Heart left ventricle (tissue), 16 donors: ENCODE measurements around the gene APOE. TPM values are rescaled to one million over a fixed set of nuclear protein-coding genes. Genes with fewer than 3 reads are reported as not detected.

Source experiments
- ATAC-seq, 4 donors: fragments of 200-7000 bp; cut with Tn5 transposase; one replicate each; pipeline ENCODE4 v1.9.1; 2020 to 2022; ENCODE audit warnings: moderate library complexity in 4 of 4, mild to moderate bottlenecking in 3 of 4, moderate number of reproducible peaks in 1 of 4
- DNase-seq, 5 donors: peaks; one replicate each; pipeline ENCODE4 v3.0.0-alpha.2; 2020
- H3K27ac ChIP-seq, 12 donors: fragments of 200-600 bp; sonication (generic) in 4 of 12; one replicate each; pipeline versions ENCODE4 v1.5.0 to v1.8.0; 2016 to 2022; ENCODE audit warnings: mild to moderate bottlenecking in 2 of 12
- H3K27me3 ChIP-seq, 9 donors: fragments of 200-600 bp; sonication (generic) in 2 of 9; one replicate each; pipeline versions ENCODE4 v1.5.1 to v1.8.0; 2016 to 2022; ENCODE audit warnings: mild to moderate bottlenecking in 3 of 9
- H3K36me3 ChIP-seq, 9 donors: fragments of 200-600 bp; sonication (generic) in 2 of 9; one replicate each; pipeline versions ENCODE4 v1.5.0 to v1.8.0; 2018 to 2022; ENCODE audit warnings: mild to moderate bottlenecking in 2 of 9
- H3K4me1 ChIP-seq, 12 donors: fragments of 200-600 bp; sonication (generic) in 4 of 12; one replicate each; pipeline versions ENCODE4 v1.5.0 to v1.8.0; 2016 to 2022; ENCODE audit warnings: mild to moderate bottlenecking in 3 of 12
- H3K4me3 ChIP-seq, 12 donors: fragments of 200-600 bp; sonication (generic) in 4 of 12; one replicate each; pipeline versions ENCODE4 v1.5.0 to v1.8.0; 2017 to 2022; ENCODE audit warnings: mild to moderate bottlenecking in 9 of 12, moderate library complexity in 4 of 12
- H3K9me3 ChIP-seq, 12 donors: fragments of 200-600 bp; sonication (generic) in 4 of 12; one replicate each; pipeline versions ENCODE4 v1.5.0 to v1.8.0; 2016 to 2022; ENCODE audit warnings: mild to moderate bottlenecking in 1 of 12
- POLR2A ChIP-seq, 2 donors: fragments of 450-650 bp; IDR thresholded peaks; one replicate each; pipeline ENCODE4 v1.6.1; 2017; ENCODE audit warnings: antibody characterized with exemption in 2 of 2, mild to moderate bottlenecking in 2 of 2, moderate library complexity in 2 of 2
- WGBS, 4 donors: extraction: QIAGEN DNeasy Blood & Tissue Kit in 2 of 4; methylation state at CpG; one replicate each; pipeline versions ENCODE4 v1.1.5 to v1.1.7; 2013 to 2018; 5-methylcytosine and 5-hydroxymethylcytosine counted together
- intact Hi-C, 10 donors: fragments of 100-400 bp; cut with DNase I; formaldehyde crosslinking; loops; one replicate each; pipeline versions ENCODE4 v1.11.1 to v1.14.2; 2022
- polyA plus RNA-seq, 2 donors: library from polyadenylated mRNA; stranded (reverse); fragments of 200-250 nt; gene quantifications; one replicate each; pipeline ENCODE4 v1.2.3, GENCODE V29; 2013
- total RNA-seq, 9 donors: library from RNA; depleted of rRNA in 2 of 9; stranded (reverse); fragments of >200 nt in 2 of 9; fragmentation: NEBNext Ultra II Directional in 3 of 9; extraction: Animal tissue kit (Norgen Biotek cat#: 25700) in 3 of 9; gene quantifications; one replicate each; pipeline versions ENCODE4 v1.1.0 to v1.2.4, GENCODE V29; 2016 to 2023
- TF ChIP-seq, protein P1 (sequence below), 12 donors: fragments of 200-600 bp; sonication (generic) in 4 of 12; IDR thresholded peaks; one replicate each; pipeline versions ENCODE4 v1.5.0 to v1.8.0; 2018 to 2022; ENCODE audit warnings: antibody characterized with exemption in 12 of 12, mild to moderate bottlenecking in 5 of 12
- donor health status: ischemic (EF 13 %, LVEDD 7.1; RV severe dilation, severe dysfunction).
- donor health status: healthy with polysubstance abuse.
- donor health status: DM: no; HTN: yes; CAD: no.
- donor health status: DM: no; HTN: no; CAD: no.
- donor health status: ischemic (EF 25% LVEDD 6.9; RV normal size, moderate dysfunction).
- donor health status: ischemic (EF 25% LVEDD 5.7; RV mildly dilated, moderate dysfunction).
- donor health status: healthy.
- donor health status: DM: yes; HTN: yes; CAD: no.
- donor health status: ischemic (EF 35%, LVEDD 5.7; RV mildly dilated, moderate dysfunction).
- donor health status: nonischemic (EF 11% LVEDD 7.7; RV severe dilation, severe dysfunction).
- donor health status: DM: yes; HTN: yes; CAD: no.
- donor health status: PGD.
- donor health status: ischemic (EF 29% LVEDD 5.4; RV normal size, mild dysfunction).
- donor health status: nonischemic (EF 23%, LVEDD 6.1; RV moderate dilation, normal function).

The APOE gene
- total and polyA plus RNA-seq, 11 donors = 4.1 to 149 (median 33.2) TPM

DNA sequence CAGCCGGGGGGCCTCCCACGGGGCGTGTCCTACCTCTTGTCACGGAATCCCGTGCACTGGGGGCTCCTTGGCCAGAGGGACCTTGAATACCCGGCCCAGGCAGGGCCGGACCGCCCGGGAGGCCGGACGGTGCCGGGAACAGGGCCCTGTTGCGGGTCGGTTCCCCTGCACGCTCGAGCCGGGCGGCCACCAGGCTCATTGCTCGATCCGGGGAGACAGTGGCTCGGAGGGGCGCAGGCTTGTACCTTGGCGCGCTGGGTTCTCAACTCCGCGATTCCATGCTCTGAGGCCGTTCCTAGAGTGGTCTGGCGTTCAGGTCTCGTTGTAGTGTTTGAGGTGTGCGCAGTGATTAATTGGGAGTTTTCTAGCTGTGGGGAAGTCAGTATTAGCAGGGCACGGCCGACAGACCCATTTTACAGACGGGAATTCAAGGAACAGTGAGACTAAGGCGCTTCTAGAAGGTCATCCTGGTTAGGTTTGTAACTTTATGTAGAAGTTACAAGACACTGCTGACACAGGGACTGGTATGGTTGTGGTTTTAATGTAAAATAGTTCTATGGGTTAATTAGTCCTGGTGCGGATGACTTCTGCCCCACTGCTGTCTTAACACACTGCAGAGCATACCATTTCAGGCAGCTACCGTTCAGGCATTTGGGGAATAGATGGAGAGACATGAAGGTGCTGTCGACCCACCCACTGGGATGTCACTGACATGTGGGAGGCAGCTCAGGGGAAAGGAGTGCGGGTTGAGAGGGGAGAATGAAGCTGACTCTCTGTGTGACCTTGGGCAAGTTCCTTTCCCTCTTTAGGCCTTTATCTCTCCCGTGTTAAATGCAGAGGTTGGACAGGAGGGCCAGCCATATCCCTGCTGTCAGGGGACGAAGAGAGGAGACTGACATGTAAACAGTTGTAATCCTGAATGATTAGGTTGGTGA is 50.2 kb downstream of the APOE start:
- H3K27ac ChIP-seq = peak overlapping the region in 11 of 12 donors; percentile 76 to 98 (median 95)
- no peak for DNase-seq
- TF ChIP-seq POLR2A (IDR thresholded peaks at IDR 0.05) = no peak
- TF ChIP-seq, protein P1, sequence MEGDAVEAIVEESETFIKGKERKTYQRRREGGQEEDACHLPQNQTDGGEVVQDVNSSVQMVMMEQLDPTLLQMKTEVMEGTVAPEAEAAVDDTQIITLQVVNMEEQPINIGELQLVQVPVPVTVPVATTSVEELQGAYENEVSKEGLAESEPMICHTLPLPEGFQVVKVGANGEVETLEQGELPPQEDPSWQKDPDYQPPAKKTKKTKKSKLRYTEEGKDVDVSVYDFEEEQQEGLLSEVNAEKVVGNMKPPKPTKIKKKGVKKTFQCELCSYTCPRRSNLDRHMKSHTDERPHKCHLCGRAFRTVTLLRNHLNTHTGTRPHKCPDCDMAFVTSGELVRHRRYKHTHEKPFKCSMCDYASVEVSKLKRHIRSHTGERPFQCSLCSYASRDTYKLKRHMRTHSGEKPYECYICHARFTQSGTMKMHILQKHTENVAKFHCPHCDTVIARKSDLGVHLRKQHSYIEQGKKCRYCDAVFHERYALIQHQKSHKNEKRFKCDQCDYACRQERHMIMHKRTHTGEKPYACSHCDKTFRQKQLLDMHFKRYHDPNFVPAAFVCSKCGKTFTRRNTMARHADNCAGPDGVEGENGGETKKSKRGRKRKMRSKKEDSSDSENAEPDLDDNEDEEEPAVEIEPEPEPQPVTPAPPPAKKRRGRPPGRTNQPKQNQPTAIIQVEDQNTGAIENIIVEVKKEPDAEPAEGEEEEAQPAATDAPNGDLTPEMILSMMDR (IDR thresholded peaks at IDR 0.05) = no peak
- H3K9me3 ChIP-seq = no peaks in the 10 kb centered on the region
- intact Hi-C loops = loop anchor here in 5 of 10 donors (1.0 to 10.0 kb wide), 6 partner anchors 42 to 171 kb away; partner anchors contain the start of genes RELB (in 2 of the 5), APOE (in 1 of the 5) and CLASRP (in 1 of the 5)
- H3K27me3 ChIP-seq = no peaks in the 10 kb centered on the region
- 2 to 8% (median 5%) methylated on average over 10 to 40 of the region's 40 CpGs for WGBS, 4 donors
- no peak for ATAC-seq
- H3K4me1 ChIP-seq = peaks cover 0 to 71% (median 41%) of the 10 kb centered on the region in 12 donors
- H3K36me3 ChIP-seq = peaks cover 0 to 14% (median under 1%) of the 10 kb centered on the region in 9 donors
- H3K4me3 ChIP-seq = peak overlapping the region; percentile 70 to 100 (median 90)

DNA sequence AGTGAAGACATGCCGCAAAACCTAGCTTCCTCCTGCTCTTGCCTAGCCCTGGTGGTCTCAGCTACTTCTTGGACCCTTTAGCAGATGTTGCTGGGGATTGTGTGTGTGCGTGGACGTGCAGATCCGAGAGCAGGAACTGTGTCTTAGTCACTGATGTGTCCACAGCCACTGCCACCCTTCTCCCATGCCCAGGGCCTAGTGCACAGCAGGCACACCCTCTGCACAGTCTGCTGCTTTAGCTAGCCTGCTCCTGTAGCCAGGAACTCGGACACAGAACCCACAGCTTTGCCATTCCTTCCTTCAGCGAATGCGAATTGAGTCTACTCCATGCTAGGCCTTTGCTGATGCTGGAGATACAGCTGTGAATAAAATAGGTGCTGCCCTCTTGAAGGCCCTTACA is 51.9 kb downstream of the APOE start:
- H3K4me3 ChIP-seq = peak overlapping the region in 1 of 12 donors; percentile 72
- ATAC-seq = no peak
- H3K4me1 ChIP-seq = peaks cover 0 to 66% (median 39%) of the 10 kb centered on the region in 12 donors

DNA sequence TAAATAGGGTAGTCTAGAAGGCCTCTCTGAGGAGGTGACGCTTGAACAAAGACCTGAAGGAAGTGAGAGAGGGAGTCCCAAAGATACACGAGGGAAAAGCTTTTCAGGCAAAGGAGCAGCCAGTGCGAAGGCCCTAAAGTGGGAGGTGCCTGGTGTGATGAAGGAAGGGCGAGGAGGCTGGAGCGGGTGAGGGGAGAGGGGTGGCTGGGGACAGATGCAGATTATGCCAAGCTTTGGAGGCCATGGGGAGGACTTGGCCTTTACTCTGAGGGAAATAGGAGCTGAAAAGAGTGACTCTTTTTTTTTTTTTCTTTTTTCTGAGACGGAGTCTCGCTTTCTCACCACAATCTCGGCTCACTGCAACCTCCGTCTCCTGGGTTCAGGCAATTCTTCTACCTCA is 52.5 kb downstream of the APOE start:
- no peak for DNase-seq
- no peaks in the 10 kb centered on the region for H3K27me3 ChIP-seq
- no peak overlapping the region for H3K4me3 ChIP-seq
- H3K36me3 ChIP-seq = peaks cover 0 to 35% (median 14%) of the 10 kb centered on the region in 9 donors
- TF ChIP-seq POLR2A (IDR thresholded peaks at IDR 0.05) = no peak
- TF ChIP-seq, protein P1 (IDR thresholded peaks at IDR 0.05) = no peak
- no peaks in the 10 kb centered on the region for H3K9me3 ChIP-seq
- no peak for ATAC-seq
- intact Hi-C loops = loop anchor here in 3 of 10 donors (5.0 to 10.0 kb wide), 3 partner anchors 39 to 173 kb away; partner anchors contain the start of gene RELB (in 1 of the 3)
- 77 to 83% (median 78%) methylated on average over 9 of the region's 9 CpGs for WGBS, 4 donors
- H3K4me1 ChIP-seq = peaks cover 0 to 66% (median 39%) of the 10 kb centered on the region in 12 donors
- no peak overlapping the region for H3K27ac ChIP-seq

More for the DNA sequence above, 51.9 kb downstream of the APOE start:
- intact Hi-C loops = loop anchor here in 3 of 10 donors (5.0 to 10.0 kb wide), 3 partner anchors 40 to 173 kb away; partner anchors contain the start of gene RELB (in 1 of the 3)
- no peak overlapping the region for H3K27ac ChIP-seq
- DNase-seq = no peak
- WGBS, 4 donors = 64 to 81% (median 77%) methylated on average over 7 of the region's 7 CpGs
- H3K9me3 ChIP-seq = no peaks in the 10 kb centered on the region
- no peak for TF ChIP-seq POLR2A (IDR thresholded peaks at IDR 0.05)
- TF ChIP-seq, protein P1 (IDR thresholded peaks at IDR 0.05) = no peak
- H3K27me3 ChIP-seq = no peaks in the 10 kb centered on the region
- H3K36me3 ChIP-seq = peaks cover 0 to 29% (median 9%) of the 10 kb centered on the region in 9 donors

Other genes starting within 250 kb of the APOE start
- 1 to 10 TPM; 1.9 to 8.3 (median 5.1) TPM for gene CEACAM19, start 234.3 kb upstream of the APOE start, total RNA-seq
- 10 to 100 TPM in 1 of 2 donors, 1 to 10 TPM in 1; 5.1 to 12.8 TPM for gene CEACAM19, start 234.3 kb upstream of the APOE start, polyA plus RNA-seq
- not detected for gene CEACAM16, start 206.6 kb upstream of the APOE start, total RNA-seq
- not detected for gene CEACAM16, start 206.6 kb upstream of the APOE start, polyA plus RNA-seq
- gene BCL3, start 157.1 kb upstream of the APOE start, total RNA-seq = 10 to 100 TPM; 11.7 to 90.5 (median 22.9) TPM
- gene BCL3, start 157.1 kb upstream of the APOE start, polyA plus RNA-seq = 10 to 100 TPM; 18.6 to 18.9 TPM
- gene CBLC, start 127.9 kb upstream of the APOE start, total RNA-seq = not detected
- under 1 TPM in 1 of 2 donors, not detected in 1; 0.04 TPM for gene CBLC, start 127.9 kb upstream of the APOE start, polyA plus RNA-seq
- 100 to 1,000 TPM in 4 of 9 donors, 10 to 100 TPM in 5; 50.9 to 160 (median 94.3) TPM for gene BCAM, start 96.7 kb upstream of the APOE start, total RNA-seq
- gene BCAM, start 96.7 kb upstream of the APOE start, polyA plus RNA-seq = 100 to 1,000 TPM in 1 of 2 donors, 10 to 100 TPM in 1; 55.3 to 126 TPM
- 10 to 100 TPM; 37.0 to 99.6 (median 57.6) TPM for gene NECTIN2, start 59.5 kb upstream of the APOE start, total RNA-seq
- 10 to 100 TPM; 40.9 to 96.5 TPM for gene NECTIN2, start 59.5 kb upstream of the APOE start, polyA plus RNA-seq
- 10 to 100 TPM; 32.2 to 58.8 (median 46.3) TPM for gene TOMM40, start 14.5 kb upstream of the APOE start, total RNA-seq
- 10 to 100 TPM; 41.3 to 79.9 TPM for gene TOMM40, start 14.5 kb upstream of the APOE start, polyA plus RNA-seq
- gene APOC1, start 8.8 kb downstream of the APOE start, total RNA-seq = 10 to 100 TPM in 2 of 9 donors, 1 to 10 TPM in 5, under 1 TPM in 1, not detected in 1; 0.83 to 84.7 (median 3.8) TPM
- gene APOC1, start 8.8 kb downstream of the APOE start, polyA plus RNA-seq = 1 to 10 TPM; 1.1 to 2.1 TPM
- gene APOC4, start 36.4 kb downstream of the APOE start, total RNA-seq = not detected
- not detected for gene APOC4, start 36.4 kb downstream of the APOE start, polyA plus RNA-seq
- gene APOC2, start 40.3 kb downstream of the APOE start, total RNA-seq = 1 to 10 TPM in 2 of 9 donors, under 1 TPM in 1, not detected in 6; 0.70 to 1.6 (median 1.3) TPM
- gene APOC2, start 40.3 kb downstream of the APOE start, polyA plus RNA-seq = under 1 TPM in 1 of 2 donors, not detected in 1; 0.19 TPM
- 100 to 1,000 TPM in 3 of 9 donors, 10 to 100 TPM in 6; 89.2 to 118 (median 96.0) TPM for gene CLPTM1, start 49.6 kb downstream of the APOE start, total RNA-seq
- gene CLPTM1, start 49.6 kb downstream of the APOE start, polyA plus RNA-seq = 100 to 1,000 TPM in 1 of 2 donors, 10 to 100 TPM in 1; 90.9 to 120 TPM
- 10 to 100 TPM in 2 of 9 donors, 1 to 10 TPM in 7; 2.8 to 23.2 (median 6.7) TPM for gene RELB, start 95.7 kb downstream of the APOE start, total RNA-seq
- gene RELB, start 95.7 kb downstream of the APOE start, polyA plus RNA-seq = 10 to 100 TPM in 1 of 2 donors, 1 to 10 TPM in 1; 1.6 to 15.0 TPM
- 10 to 100 TPM; 26.0 to 68.2 (median 32.4) TPM for gene CLASRP, start 133.2 kb downstream of the APOE start, total RNA-seq
- 10 to 100 TPM; 25.8 to 47.5 TPM for gene CLASRP, start 133.2 kb downstream of the APOE start, polyA plus RNA-seq
- gene ZNF296, start 170.7 kb downstream of the APOE start, total RNA-seq = 1 to 10 TPM in 1 of 9 donors, under 1 TPM in 6, not detected in 2; 0.16 to 1.2 (median 0.36) TPM
- under 1 TPM; 0.19 to 0.46 TPM for gene ZNF296, start 170.7 kb downstream of the APOE start, polyA plus RNA-seq
- 10 to 100 TPM; 11.4 to 22.0 (median 17.0) TPM for gene GEMIN7, start 173.5 kb downstream of the APOE start, total RNA-seq
- gene GEMIN7, start 173.5 kb downstream of the APOE start, polyA plus RNA-seq = 10 to 100 TPM; 25.0 to 40.8 TPM
- gene PPP1R37, start 187.4 kb downstream of the APOE start, total RNA-seq = 10 to 100 TPM; 16.0 to 33.7 (median 17.1) TPM
- 10 to 100 TPM; 24.0 to 27.9 TPM for gene PPP1R37, start 187.4 kb downstream of the APOE start, polyA plus RNA-seq